Neural cell (in vitro differentiated cells): Measurements from ENCODE around the gene API5. TPM values are rescaled to one million over a fixed set of nuclear protein-coding genes. Genes with fewer than 3 reads are reported as not detected.
A peak's percentile ranks its signal among the peaks of the same experiment; 100 is the strongest.

Experiments used
- H2AFZ ChIP-seq: fragments of 200-600, 300-800 bp; sonication (generic), shearing (Covaris generic); 2 replicates; pipeline ENCODE4 v1.6.0; 2014; ENCODE audit warnings: low read depth, mild to moderate bottlenecking, antibody characterized with exemption, low read length, moderate library complexity
- H3F3A ChIP-seq: fragments of 200-600 bp; shearing (Covaris generic); 2 replicates; pipeline ENCODE4 v1.6.1; 2016; ENCODE audit warnings: mild to moderate bottlenecking, moderate library complexity, mixed read lengths, antibody characterized with exemption, low read length; ENCODE audit not compliant: insufficient read depth, poor library complexity, severe bottlenecking
- H3K27ac ChIP-seq: fragments of 200-600, 300-800 bp; sonication (generic), shearing (Covaris generic); 2 replicates; pipeline ENCODE4 v1.5.1; 2014; ENCODE audit warnings: mild to moderate bottlenecking, low read length, moderate library complexity
- H3K27me3 ChIP-seq: fragments of 300-800, 200-600 bp; sonication (generic), shearing (Covaris generic); 2 replicates; pipeline ENCODE4 v1.6.0; 2014; ENCODE audit warnings: mild to moderate bottlenecking, low read depth, low read length, moderate library complexity; ENCODE audit not compliant: insufficient read depth
- H3K36me3 ChIP-seq: fragments of 300-800, 200-600 bp; sonication (generic), shearing (Covaris generic); 2 replicates; pipeline ENCODE4 v1.5.1; 2014; ENCODE audit warnings: mild to moderate bottlenecking, antibody characterized with exemption, low read length, moderate library complexity; ENCODE audit not compliant: insufficient read depth
- H3K4me2 ChIP-seq: fragments of 300-800, 200-600 bp; sonication (generic), shearing (Covaris generic); 2 replicates; pipeline ENCODE4 v1.6.0; 2014; ENCODE audit warnings: mild to moderate bottlenecking, low read length
- H3K4me3 ChIP-seq: fragments of 300-800, 200-600 bp; sonication (generic), shearing (Covaris generic); 2 replicates; pipeline ENCODE4 v1.5.1; 2014; ENCODE audit warnings: mild to moderate bottlenecking, low read length, moderate library complexity
- H3K79me2 ChIP-seq: fragments of 200-600 bp; shearing (Covaris generic); replicated peaks from 2 replicates; pipeline ENCODE4 v1.6.0; 2014; ENCODE audit warnings: mild to moderate bottlenecking, low read length, moderate library complexity; ENCODE audit not compliant: insufficient read depth
- H3K9ac ChIP-seq: fragments of 300-800, 200-600 bp; sonication (generic), shearing (Covaris generic); 2 replicates; pipeline ENCODE4 v1.6.1; 2016; ENCODE audit warnings: mild to moderate bottlenecking, low read length, mixed read lengths
- H3K9me2 ChIP-seq: fragments of 200-600 bp; shearing (Covaris generic); 2 replicates; pipeline ENCODE4 v1.6.1; 2016; ENCODE audit warnings: mild to moderate bottlenecking, low read length, mixed read lengths; ENCODE audit not compliant: insufficient read depth
- H3K9me3 ChIP-seq: fragments of 200-600, 300-800 bp; sonication (generic), shearing (Covaris generic); 2 replicates; pipeline ENCODE4 v1.6.1; 2016; ENCODE audit warnings: mild to moderate bottlenecking, mixed run types, low read length, moderate library complexity, mixed read lengths
- H4K20me1 ChIP-seq: fragments of 200-600 bp; shearing (Covaris generic); 2 replicates; pipeline ENCODE4 v1.6.1; 2016; ENCODE audit warnings: mild to moderate bottlenecking, mixed run types; ENCODE audit not compliant: insufficient read depth
- EP300 ChIP-seq: fragments of 450-650 bp; conservative IDR thresholded peaks from 2 replicates; pipeline ENCODE4 v1.6.1; 2014; ENCODE audit warnings: antibody characterized with exemption, mild to moderate bottlenecking, moderate library complexity; ENCODE audit not compliant: poor library complexity, severe bottlenecking
- EZH2 ChIP-seq: fragments of 200-600, 300-800 bp; shearing (Covaris generic), sonication (generic); IDR thresholded peaks from 2 replicates; pipeline ENCODE4 v1.6.1; 2014; ENCODE audit warnings: antibody characterized with exemption, low read length, borderline replicate concordance, mild to moderate bottlenecking; ENCODE audit not compliant: insufficient read depth, poor library complexity, severe bottlenecking
- MXI1 ChIP-seq: fragments of 450-650 bp; conservative IDR thresholded peaks from 2 replicates; pipeline ENCODE4 v1.6.1; 2014; ENCODE audit warnings: antibody characterized with exemption, mild to moderate bottlenecking; ENCODE audit not compliant: poor library complexity, severe bottlenecking
- POLR2AphosphoS5 ChIP-seq: IDR thresholded peaks from 2 replicates; pipeline ENCODE4 v1.6.1; 2012
- RAD21 ChIP-seq: fragments of 450-650 bp; conservative IDR thresholded peaks from 2 replicates; pipeline ENCODE4 v1.6.1; 2014; ENCODE audit warnings: antibody characterized with exemption, mild to moderate bottlenecking, moderate library complexity
- SMC3 ChIP-seq: fragments of 450-650 bp; conservative IDR thresholded peaks from 2 replicates; pipeline ENCODE4 v1.6.1; 2014; ENCODE audit warnings: antibody characterized with exemption, mild to moderate bottlenecking, moderate library complexity; ENCODE audit not compliant: poor library complexity
- TAF1 ChIP-seq: IDR thresholded peaks from 2 replicates; pipeline ENCODE4 v1.6.1; 2012; ENCODE audit warnings: low read depth
- polyA plus RNA-seq: library from polyadenylated mRNA; depleted of rRNA; stranded (reverse); fragments of >200 nt; gene quantifications from 2 replicates; pipeline ENCODE4 v1.2.3, GENCODE V29; 2014
- TF ChIP-seq, protein P1 (sequence below): IDR thresholded peaks from 2 replicates; pipeline ENCODE4 v1.6.1; 2012; ENCODE audit warnings: borderline replicate concordance
- TF ChIP-seq, protein P2 (sequence below): fragments of 450-650 bp; IDR thresholded peaks from 2 replicates; pipeline ENCODE4 v1.5.1; 2014; ENCODE audit warnings: antibody characterized with exemption, mild to moderate bottlenecking, moderate library complexity; ENCODE audit not compliant: poor library complexity, severe bottlenecking

The API5 gene
- polyA plus RNA-seq, 1 donor from 2014 or later = 86.0 TPM

DNA sequence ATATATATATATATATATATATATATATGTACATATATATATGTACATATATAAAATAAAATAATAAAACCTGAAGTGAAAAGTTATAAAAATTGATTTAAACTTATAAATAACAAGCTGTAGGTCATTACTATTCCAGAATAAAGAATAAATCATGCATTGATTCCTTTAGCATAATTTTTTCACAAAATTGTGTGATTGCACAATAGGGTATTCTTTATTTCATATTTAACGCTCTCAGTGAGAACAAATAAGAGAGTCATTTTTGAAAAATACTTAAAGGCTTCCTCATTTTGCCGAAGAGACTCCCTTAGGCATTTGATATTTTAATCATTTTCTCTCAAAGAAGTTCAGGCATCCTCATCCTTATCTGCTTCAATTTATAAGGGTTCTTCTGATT is 41.3 kb upstream of the API5 start:
- no peak for TF ChIP-seq POLR2AphosphoS5
- TF ChIP-seq, protein P1, sequence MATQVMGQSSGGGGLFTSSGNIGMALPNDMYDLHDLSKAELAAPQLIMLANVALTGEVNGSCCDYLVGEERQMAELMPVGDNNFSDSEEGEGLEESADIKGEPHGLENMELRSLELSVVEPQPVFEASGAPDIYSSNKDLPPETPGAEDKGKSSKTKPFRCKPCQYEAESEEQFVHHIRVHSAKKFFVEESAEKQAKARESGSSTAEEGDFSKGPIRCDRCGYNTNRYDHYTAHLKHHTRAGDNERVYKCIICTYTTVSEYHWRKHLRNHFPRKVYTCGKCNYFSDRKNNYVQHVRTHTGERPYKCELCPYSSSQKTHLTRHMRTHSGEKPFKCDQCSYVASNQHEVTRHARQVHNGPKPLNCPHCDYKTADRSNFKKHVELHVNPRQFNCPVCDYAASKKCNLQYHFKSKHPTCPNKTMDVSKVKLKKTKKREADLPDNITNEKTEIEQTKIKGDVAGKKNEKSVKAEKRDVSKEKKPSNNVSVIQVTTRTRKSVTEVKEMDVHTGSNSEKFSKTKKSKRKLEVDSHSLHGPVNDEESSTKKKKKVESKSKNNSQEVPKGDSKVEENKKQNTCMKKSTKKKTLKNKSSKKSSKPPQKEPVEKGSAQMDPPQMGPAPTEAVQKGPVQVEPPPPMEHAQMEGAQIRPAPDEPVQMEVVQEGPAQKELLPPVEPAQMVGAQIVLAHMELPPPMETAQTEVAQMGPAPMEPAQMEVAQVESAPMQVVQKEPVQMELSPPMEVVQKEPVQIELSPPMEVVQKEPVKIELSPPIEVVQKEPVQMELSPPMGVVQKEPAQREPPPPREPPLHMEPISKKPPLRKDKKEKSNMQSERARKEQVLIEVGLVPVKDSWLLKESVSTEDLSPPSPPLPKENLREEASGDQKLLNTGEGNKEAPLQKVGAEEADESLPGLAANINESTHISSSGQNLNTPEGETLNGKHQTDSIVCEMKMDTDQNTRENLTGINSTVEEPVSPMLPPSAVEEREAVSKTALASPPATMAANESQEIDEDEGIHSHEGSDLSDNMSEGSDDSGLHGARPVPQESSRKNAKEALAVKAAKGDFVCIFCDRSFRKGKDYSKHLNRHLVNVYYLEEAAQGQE = no peak
- TF ChIP-seq SMC3 = no peak
- no peak for TF ChIP-seq EP300
- no peak for TF ChIP-seq TAF1
- TF ChIP-seq, protein P2, sequence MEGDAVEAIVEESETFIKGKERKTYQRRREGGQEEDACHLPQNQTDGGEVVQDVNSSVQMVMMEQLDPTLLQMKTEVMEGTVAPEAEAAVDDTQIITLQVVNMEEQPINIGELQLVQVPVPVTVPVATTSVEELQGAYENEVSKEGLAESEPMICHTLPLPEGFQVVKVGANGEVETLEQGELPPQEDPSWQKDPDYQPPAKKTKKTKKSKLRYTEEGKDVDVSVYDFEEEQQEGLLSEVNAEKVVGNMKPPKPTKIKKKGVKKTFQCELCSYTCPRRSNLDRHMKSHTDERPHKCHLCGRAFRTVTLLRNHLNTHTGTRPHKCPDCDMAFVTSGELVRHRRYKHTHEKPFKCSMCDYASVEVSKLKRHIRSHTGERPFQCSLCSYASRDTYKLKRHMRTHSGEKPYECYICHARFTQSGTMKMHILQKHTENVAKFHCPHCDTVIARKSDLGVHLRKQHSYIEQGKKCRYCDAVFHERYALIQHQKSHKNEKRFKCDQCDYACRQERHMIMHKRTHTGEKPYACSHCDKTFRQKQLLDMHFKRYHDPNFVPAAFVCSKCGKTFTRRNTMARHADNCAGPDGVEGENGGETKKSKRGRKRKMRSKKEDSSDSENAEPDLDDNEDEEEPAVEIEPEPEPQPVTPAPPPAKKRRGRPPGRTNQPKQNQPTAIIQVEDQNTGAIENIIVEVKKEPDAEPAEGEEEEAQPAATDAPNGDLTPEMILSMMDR = no peak
- TF ChIP-seq MXI1 = no peak
- TF ChIP-seq RAD21 = no peak
- TF ChIP-seq EZH2 = no peak
- no peak overlapping the region for H3K9ac ChIP-seq

DNA sequence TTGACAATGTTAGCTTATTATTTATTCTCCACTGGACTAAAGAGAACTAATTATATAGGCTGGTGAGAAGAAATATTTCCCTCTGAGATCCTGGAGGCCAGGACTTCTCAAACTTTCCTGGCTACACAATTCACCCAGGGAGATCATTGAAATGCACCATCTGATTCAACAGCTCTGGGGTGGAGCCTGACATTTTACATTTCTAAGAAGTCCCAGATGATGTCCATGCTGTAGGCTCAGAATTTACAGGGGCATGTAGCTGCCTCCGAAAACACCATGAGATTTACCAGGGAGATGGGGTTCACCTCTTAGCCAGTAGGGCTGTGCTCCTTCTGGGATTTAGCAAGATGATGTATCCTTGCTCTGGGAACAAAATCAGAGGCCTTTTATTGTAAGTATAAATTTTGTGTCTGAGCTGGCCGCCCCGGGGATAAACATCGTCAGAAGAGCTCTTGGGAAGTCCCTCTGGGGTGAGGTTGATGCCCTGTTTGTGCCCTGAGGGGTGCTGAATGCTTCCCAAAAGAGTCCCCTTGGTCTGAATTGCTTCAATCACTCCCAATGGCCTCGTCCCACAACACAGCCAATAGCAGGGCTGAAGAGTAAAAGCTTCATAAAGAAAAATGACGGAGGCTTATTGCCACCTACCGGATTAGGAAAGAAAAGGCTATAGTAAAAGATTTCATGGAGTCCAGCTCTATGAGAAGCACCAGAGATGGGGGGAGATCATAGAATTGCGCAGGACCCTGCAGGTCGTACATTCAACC is 33.4 kb upstream of the API5 start:
- H3K27me3 ChIP-seq = no peaks in the 10 kb centered on the region
- H4K20me1 ChIP-seq = no peaks in the 10 kb centered on the region
- H3K4me2 ChIP-seq = no peak overlapping the region
- no peak overlapping the region for H3K4me3 ChIP-seq
- no peak overlapping the region for H3K27ac ChIP-seq
- no peaks in the 10 kb centered on the region for H3K79me2 ChIP-seq
- H3F3A ChIP-seq = no peaks in the 10 kb centered on the region
- no peak overlapping the region for H2AFZ ChIP-seq
- no peaks in the 10 kb centered on the region for H3K9me2 ChIP-seq
- no peaks in the 10 kb centered on the region for H3K9me3 ChIP-seq
- H3K36me3 ChIP-seq = no peaks in the 10 kb centered on the region
- no peak for TF ChIP-seq POLR2AphosphoS5
- TF ChIP-seq SMC3 = peak; percentile 64
- TF ChIP-seq, protein P2 = peak; percentile 73
- no peak for TF ChIP-seq TAF1
- TF ChIP-seq RAD21 = peak; percentile 76
- H3K9ac ChIP-seq = no peak overlapping the region

More for the DNA sequence above, 41.3 kb upstream of the API5 start:
- Histone ChIP-seq H2AFZ (no peak overlapping the region), H3K27ac (no peak overlapping the region), H3K4me3 (no peak overlapping the region), H3K9me2 (no peaks in the 10 kb centered on the region), H3K9me3 (no peaks in the 10 kb centered on the region), H3K36me3 (no peaks in the 10 kb centered on the region), H4K20me1 (no peaks in the 10 kb centered on the region), H3F3A (no peaks in the 10 kb centered on the region), H3K79me2 (no peaks in the 10 kb centered on the region), H3K27me3 (no peaks in the 10 kb centered on the region), H3K4me2 (no peak overlapping the region)
